Stimulated activated naive CD4-positive, alpha-beta T cell (primary cell): ENCODE results near the gene HDAC4.

Experiments
- DNase-seq, 6 experiments: peaks; one replicate each; lab custom pipeline; 2025; lab: John Stamatoyannopoulos, UW

The HDAC4 gene

GRCh38 chr2:239107936-239108335 is 292.9 kb downstream of the HDAC4 start:
- no peak for DNase-seq

GRCh38 chr2:239106966-239107365 is 293.9 kb downstream of the HDAC4 start:
- no peak for DNase-seq

- DNase-seq = no peak
These were observed 294.4 kb downstream of the HDAC4 start for GRCh38 chr2:239106314-239106908.

- no peak for DNase-seq
These were observed 295.6 kb downstream of the HDAC4 start for GRCh38 chr2:239105234-239105633.

GRCh38 chr2:239104800-239105199 is 296.0 kb downstream of the HDAC4 start:
- no peak for DNase-seq

- no peak for DNase-seq
These were observed 297.4 kb downstream of the HDAC4 start for GRCh38 chr2:239103125-239104098.

GRCh38 chr2:239102266-239102665 is 298.6 kb downstream of the HDAC4 start:
- no peak for DNase-seq

GRCh38 chr2:239101807-239102206 is 299.0 kb downstream of the HDAC4 start:
- no peak for DNase-seq

- DNase-seq = no peak
These were observed 299.7 kb downstream of the HDAC4 start for GRCh38 chr2:239101071-239101470.

GRCh38 chr2:239099474-239099873 is 301.3 kb downstream of the HDAC4 start:
- DNase-seq = no peak

- no peak for DNase-seq
These were observed 302.4 kb downstream of the HDAC4 start for GRCh38 chr2:239098288-239098970.

- no peak for DNase-seq
These were observed 303.5 kb downstream of the HDAC4 start for GRCh38 chr2:239097428-239097696.

GRCh38 chr2:239096676-239097427 is 304.0 kb downstream of the HDAC4 start:
- DNase-seq = no peak

GRCh38 chr2:239095460-239096081 is 305.2 kb downstream of the HDAC4 start:
- DNase-seq = no peak

- DNase-seq = no peak
These were observed 306.0 kb downstream of the HDAC4 start for GRCh38 chr2:239094867-239095266.

GRCh38 chr2:239093952-239094351 is 306.9 kb downstream of the HDAC4 start:
- no peak for DNase-seq

GRCh38 chr2:239093542-239093941 is 307.3 kb downstream of the HDAC4 start:
- DNase-seq = no peak

- no peak for DNase-seq
These were observed 308.1 kb downstream of the HDAC4 start for GRCh38 chr2:239092571-239093294.

- no peak for DNase-seq
These were observed 310.9 kb downstream of the HDAC4 start for GRCh38 chr2:239089884-239090283.

- no peak for DNase-seq
These were observed 313.6 kb downstream of the HDAC4 start for GRCh38 chr2:239087046-239087710.
